ENCODE measurements around the gene PTGS1.
"Not testable (repeated sequence)": the region's sequence is repeated elsewhere in the genome, so short reads cannot be mapped to it uniquely, and the experiment has no call there.

The PTGS1 gene

DNA sequence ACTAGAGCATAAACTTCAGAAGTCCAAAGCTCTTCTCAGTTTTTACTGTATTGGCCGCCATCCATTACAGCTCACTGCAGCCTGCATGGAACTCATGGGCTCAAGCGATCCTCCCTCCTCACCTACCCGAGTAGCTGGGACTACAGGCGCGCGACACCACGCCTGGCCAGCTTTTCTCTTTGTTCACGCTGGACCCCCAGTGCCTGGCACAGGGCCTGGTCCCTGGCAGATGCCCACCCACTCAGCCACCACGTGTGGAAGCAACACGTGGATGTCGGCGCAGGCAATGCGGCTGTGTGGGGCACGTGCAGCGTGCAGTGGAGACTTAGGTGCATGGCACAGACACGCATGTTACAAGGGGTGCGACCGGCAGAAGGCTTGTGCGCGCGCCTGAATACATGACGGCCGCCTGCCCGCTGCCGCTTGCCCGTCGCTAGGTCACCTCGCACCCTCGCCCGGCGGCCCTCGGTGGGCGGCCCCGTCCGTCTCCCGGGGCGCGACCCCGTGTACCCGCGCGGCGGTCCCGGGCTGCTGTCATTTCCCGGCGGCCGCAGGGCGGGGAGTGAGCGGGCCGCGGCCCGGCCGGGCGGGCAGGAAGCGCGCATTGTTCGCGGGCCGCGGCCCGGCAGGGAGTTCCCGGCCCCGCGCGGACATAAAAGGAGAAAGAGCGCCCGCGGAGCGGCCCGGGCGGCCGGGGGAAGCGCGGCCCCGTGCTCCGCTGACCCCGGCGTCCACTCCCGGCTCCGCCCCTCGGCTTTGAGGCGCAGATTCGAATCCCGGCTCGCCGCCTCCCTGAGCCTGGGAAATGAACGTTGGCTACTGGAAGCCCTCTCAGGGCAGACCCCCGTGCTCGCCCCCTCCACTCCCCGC lies 24.1 kb upstream of the PTGS1 start:
- no peak for DNase-seq (ENCODE audit: low read depth in 1 of 2, low spot score in 1 of 2)

DNA sequence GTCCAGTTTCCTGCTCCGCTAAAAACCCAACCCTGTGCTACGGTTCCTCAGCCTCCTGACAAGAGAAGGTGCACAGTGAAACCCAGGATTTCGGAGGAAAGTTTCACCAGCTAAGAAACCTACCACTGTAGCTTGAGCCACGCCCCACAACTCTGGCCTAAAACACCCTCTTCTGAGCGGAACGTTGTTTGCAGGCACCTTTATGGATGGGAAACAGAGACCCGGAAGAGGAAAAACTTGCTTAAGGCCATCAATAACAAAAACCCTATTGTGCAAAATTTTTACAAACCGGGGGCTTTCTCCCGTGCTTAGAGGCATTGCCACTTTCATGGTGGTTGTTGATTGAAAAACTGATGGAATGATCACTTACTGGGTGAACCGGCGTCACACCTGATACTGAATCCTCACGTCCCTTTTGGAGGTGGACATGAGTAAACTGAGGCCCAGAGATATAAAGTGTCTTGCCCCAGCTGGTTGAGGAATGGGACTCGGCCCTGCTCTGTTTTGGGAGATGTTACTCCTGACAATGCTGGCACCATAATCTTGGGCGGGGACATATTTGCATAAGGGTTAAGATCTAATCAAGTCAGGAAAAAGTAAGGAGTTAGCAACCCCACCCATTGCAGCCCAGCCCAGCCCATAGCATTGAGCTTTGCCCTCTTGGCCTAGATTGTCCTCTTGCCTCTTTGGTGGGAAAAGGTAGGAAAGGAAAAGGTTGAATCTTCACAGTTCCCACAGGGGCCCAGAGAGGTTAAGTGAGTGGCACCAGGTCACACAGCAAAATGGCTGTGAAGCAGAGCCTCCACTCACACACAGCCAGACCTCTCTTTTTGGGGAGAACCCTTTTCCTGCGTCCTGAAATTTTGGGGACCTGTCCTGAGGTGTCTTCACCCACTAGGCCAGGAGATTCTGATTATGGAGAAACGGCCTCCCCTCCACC lies 23.2 kb upstream of the PTGS1 start:
- DNase-seq (ENCODE audit: low read depth in 1 of 2, low spot score in 1 of 2), result no peak

DNA sequence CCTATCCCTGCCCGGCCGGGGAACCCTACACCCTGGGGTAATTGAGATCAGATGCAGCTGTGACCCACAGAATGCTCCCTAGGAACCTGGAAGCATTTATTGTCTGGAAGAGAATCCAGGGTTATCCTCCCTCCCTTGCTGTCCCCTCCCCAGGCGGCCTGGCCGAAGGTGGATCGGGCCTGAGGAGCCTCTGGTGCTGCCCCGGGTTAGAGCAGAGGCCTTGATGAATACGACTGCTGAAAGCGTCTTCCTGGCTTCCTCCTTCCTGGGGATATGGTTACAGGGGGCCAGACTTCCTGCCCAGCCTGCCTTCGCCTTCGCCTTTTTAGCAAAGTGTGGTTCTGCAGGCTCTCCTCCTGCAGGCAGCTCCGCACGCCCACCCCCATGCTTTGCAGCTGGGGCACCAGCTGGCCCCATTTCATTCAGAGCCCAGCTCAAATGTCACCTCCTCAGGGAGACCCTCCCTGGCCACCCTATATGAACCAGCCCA lies 22.5 kb upstream of the PTGS1 start:
- DNase-seq (ENCODE audit: low read depth in 1 of 2, low spot score in 1 of 2), result no peak

DNA sequence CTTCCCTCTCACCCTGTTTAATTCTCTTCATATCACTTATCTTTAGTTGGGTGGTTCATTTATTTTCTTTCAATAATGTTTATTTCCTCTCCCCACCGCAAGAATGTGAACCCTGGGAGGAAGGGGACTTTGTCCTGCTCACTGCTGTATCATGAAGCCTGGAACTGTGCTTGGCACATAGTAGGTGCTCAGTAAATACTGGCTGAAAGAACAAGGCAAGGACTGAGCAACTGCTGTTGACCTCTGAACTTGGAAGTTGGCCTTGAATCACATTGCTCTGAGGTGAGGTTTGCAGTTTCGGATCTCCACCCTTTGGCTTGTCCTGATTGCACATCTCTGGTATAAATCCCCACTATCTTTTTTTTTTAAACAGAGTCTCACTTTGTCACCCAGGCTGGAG lies 22.0 kb upstream of the PTGS1 start:
- DNase-seq (ENCODE audit: low read depth in 1 of 2, low spot score in 1 of 2), result no peak

DNA sequence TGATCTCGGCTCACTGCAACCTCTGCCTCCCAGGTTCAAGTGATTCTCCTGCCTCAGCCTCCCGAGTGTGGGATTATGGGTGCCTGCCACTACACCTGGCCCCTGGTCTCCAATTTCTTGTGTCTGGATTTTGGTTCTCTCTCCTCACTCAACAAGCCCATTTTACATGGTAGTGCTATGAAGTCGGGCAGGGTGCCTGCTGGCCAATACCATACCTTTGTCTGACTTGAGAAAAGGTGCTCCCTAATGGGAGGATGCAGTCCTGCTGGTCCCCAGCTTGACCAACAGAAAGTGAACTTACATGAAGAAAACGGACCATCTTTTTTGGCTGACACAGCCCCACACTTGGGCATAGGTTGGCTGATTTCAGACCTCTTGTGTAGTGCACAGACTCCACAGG lies 21.6 kb upstream of the PTGS1 start:
- no peak for DNase-seq (ENCODE audit: low read depth in 1 of 2, low spot score in 1 of 2)

DNA sequence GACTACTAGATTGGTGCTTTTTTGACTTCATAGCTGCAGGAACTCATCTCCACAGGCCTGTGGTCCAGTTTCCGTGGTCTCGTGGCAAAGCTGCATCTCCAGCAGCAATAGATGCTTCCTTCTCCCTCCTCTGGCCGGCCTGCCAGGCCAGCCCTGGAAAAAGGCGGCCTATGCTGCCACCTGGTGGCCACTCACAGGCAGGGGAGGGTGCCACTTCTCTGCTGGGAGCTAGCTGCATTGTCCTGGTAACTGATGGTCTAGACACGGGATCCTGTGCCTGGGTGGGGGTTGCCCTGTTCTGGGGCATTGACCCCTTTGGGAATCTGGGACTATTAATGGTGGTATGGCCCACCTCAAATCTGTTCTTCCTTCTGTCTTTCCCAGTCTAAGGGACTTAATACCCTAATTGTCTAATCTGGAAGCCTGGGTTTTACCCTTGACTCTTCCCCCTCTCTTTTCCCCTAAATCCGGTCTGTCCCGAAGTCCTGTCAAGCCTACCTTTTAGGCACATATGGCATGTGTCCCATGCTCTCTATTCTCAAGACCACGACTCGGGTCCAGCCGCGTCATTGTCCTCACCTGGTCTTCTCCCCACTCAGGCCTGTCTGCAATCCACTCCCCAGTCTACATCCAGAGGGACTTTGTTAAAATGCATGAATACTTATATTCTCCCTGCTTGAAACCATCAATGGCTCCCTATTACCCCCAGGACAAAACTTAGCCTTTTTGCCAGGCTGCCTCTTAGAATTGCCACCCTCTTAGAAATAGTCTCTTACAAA lies 20.1 kb upstream of the PTGS1 start:
- peak; percentile 63 to 68 for DNase-seq (ENCODE audit: low read depth in 1 of 2, low spot score in 1 of 2)

DNA sequence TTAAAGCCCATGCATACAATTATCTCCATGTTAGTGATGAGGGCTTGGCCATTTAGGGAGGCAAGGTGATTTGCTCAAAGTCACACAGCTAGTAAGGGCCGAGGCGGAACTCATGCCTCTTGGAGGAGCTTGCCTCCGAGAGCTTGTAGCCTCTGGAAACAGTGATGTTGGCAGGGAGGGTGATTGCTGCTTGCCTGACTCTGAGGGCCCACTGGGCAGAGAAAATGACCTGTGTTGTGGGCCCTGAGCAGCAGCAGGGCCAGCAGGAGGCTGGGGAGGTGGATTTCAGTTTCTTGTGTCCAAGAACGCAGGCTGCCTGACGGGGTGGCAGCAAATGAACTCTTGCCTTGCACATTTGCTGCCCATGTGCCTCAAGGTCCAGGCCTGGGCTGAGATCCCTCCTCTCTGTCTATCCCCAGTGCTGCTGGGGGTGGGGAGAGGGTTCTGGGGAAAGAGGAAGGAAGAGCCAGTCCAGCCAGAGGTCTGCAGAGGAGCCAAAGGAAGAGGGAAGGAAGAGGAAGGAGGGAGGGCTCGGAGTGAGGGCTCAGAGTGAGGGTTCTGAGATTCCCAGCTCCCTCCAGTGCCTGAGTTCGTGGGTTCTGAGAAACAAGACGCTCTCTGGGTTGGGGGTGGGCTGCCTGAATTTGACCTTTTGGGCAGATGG lies 16.2 kb upstream of the PTGS1 start:
- no peak for DNase-seq (ENCODE audit: low read depth in 1 of 2, low spot score in 1 of 2)

DNA sequence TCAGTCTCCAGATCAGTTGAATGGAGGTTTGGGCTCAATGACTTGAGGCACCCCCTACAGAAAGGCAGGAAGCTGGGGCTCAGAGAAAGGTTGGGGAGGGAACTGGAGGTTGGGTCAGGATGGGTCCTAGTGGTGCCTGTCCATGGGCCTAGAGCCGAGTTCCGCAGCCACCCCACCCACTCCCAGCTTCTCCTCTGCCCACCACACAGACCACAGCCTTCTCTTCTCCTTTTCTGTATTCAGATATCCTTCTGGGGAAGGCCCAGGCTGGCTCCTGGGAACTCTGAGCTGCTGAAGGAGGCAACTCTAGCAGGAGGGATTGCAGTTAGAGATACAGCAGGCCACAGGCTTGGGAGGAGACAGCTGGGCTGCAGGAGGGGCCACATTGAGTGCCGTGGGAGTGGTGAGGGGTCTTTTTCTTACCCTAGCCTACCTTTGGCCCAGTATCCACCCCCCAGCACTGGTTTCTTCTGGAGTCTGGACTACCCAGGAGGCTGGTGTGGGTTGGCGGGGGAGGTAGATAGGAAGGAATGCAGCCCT lies 15.4 kb upstream of the PTGS1 start:
- no peak for DNase-seq (ENCODE audit: low read depth in 1 of 2, low spot score in 1 of 2)

DNA sequence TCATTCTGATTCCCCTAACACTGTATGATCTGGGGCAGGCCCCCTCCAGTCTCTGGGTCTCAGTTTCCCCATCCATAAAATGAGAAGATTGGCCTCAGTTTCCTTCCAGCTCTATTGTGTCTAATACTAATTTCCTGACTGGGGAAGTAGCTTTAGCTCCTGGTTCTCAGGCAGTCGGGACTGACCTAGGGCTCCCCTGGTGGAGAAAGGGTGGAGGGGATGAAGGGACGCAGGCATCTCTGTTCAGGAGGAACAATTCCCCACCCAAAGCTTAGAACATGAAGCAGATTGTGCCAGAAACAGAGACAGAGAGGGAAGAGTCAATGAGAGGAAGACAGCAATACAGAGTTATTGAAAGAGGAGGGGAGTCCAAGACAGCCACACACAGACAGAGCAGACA lies 14.2 kb upstream of the PTGS1 start:
- DNase-seq (ENCODE audit: low read depth in 1 of 2, low spot score in 1 of 2), result no peak

DNA sequence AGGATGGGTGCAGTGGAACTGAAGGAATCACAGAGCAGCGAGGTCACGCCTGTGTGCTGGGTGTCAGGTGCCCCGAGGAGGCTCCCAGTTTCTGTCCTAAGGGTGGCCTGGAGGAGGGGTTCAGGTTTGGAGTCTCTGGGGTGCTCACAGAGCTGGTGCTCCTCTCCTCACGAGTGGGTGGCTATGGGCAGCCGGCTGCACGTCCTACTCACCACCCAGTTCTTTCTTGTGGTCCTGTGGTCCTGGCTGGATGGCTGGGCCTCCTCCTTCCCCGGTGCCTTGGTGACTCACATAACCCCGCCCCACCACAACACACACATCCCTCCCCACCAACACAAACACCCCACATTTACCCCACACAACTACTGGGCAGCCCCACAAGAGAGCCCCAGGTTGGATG lies 9.9 kb upstream of the PTGS1 start:
- no peak for DNase-seq (ENCODE audit: low read depth in 1 of 2, low spot score in 1 of 2)

DNA sequence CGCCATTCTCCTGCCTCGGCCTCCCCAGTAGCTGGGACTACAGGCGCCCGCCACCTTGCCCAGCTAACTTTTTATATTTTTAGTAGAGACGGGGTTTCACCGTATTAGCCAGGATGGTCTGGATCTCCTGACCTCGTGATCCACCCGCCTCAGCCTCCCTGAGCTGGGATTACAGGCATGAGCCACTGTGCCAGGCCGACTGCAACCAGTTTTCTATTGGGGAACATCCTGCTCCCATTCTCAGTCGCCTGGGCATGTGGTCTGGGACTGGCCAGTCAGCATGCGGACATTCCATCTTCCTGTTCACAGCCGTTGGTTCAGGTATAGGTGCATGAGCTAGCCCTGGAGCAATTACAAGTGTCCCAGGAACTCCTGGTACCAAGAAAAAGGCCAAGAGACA lies 7.7 kb upstream of the PTGS1 start:
- DNase-seq (ENCODE audit: low read depth in 1 of 2, low spot score in 1 of 2), result not testable (repeated sequence)

DNA sequence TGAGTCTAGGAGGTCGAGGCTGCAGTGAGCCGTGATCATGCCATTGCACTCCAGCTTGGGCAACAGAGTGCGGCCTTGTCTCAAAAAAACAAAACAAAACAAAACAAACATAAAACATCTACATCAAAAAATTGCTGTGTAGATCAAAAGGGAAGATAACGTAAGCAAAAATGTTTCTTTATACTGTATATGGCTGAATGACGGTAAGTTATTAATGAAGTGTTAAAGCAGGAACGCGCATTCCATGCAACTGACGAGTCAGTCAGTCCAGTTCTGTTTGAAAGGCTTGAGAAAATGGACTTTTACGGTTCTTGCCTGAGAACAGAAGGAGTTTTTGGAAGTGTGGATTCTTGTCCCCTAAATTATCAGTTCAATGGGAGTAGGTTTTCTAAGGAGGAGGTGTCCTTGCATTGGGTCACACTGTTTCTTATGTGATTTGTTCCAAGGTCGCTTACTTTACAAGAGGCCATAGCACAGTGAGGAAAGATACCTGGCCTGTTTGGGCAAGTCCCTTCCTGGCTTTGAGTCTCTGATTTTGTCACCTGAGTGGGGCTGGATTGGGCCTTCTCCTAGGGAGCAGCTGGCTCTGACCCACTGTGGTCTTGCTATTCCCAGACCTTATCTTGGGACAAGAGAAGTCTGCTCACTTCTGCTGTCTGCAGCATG lies 6.6 kb upstream of the PTGS1 start:
- no peak for DNase-seq (ENCODE audit: low read depth in 1 of 2, low spot score in 1 of 2)

DNA sequence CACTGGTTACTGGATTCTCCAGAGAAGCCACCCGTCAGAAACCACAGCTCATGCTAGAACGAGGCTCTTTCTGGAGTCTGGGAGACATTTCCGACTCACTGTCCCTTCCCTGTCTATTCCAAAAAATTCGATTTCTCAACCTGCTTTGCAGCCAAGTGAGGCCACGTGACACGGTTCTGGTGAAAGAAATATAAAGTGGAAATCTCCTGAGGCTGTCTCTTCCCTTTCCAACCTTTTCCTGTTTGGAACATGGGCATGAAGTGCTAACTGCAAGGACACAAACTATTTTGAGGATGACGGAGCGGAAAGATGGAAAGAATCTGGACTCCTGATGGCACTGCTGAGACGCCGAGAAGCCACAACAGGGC lies 6.1 kb upstream of the PTGS1 start:
- DNase-seq (ENCODE audit: low read depth in 1 of 2, low spot score in 1 of 2), result no peak

DNA sequence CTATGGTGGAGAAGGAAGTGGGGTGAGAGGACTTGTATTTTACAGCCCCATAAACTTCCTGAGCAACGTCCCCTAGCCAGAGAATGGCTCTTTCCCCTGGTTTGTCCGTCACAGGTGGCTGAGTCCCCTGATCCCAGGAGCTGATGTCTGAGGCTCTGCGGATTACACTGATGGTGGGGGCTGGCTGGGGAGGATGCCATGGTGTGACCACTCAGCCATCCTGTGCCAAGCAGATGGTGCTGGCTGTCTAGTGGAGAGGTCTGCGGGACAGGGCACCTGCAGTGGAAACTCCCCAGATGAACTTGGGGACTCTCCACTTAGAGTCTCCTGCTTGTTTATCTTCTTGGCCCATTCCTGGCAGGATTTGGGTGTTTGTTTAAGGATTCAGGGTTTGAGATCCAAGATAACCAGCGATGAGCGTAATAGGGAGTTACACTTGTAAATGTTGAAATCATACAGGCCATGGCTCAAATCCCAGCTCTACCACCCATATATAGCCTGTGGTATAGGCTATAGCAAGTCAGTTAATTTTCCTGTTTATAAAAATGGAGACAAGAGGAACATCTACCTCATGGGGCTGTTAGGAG lies 4.7 kb upstream of the PTGS1 start:
- no peak for DNase-seq (ENCODE audit: low read depth in 1 of 2, low spot score in 1 of 2)

DNA sequence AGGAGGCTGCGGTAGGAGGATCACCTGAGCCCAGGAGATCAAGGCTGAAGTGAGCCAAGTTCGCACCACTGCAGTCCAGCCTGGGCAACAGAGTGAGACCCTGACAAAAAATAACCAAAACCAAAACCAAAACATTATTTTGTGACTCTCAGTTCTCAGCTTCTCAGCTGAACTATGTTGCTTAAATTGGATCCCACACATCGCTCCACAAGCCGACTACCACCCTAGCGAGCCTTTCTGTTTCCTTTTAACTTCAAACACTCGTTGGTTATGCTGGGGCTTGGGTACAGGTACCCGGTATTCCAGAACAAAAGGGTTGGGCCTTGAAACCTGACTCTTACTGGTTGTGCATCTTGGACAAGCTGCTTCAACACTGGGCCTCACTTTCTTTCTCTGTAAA lies 3.8 kb upstream of the PTGS1 start:
- DNase-seq (ENCODE audit: low read depth in 1 of 2, low spot score in 1 of 2), result no peak

DNA sequence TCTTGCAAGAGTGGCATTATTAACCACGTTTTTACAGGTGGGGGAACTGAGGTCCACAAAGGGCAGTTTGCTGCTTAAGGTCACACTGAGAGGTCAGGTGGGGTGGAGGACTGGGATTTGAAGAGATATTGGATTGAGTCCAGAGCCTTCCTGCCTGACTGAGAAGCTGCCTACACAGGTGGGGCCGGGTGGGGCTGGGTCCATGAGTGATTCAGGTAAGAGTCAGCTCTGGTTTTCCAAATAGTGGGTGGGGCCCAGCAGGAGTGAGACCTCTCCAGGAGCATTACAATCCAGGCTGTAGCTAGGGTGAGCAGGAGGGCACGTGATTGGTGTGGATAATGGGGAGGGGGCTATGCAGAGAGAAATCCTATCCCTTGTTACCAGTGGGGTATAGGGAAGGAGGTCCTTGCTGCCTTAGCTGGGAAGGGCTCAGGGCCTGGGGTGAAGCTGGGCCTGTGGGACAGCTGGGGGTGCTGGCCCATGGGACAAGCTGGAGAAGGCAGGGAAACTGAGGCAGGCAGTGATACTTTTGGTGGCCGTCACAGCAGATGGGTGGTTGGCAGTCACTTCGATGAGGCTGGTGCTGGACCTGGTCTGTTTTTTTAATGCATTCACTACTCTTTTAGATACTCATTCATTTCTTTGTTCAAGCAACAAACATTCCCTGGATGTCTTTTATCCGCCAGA lies 2.9 kb upstream of the PTGS1 start:
- DNase-seq (ENCODE audit: low read depth in 1 of 2, low spot score in 1 of 2), result no peak

DNA sequence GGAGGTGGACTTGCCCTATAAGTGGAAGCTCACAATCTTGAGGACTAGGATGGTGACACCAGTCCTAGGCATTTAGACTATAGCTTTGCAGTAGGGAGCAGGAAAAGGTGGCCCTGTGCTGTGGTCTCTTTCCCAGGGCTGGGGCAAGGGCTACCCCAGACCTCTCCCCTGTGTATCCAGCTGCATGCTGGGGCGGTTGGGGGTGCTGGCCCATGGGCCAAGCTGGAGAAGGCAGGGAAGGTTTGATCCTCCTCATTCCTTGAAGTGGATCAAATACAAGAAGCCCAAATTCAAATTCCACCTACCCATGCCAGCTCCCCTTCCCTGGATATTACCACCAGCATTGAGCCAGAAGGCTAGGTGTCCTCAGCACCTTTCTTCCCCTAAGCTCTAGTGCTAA lies 2.2 kb upstream of the PTGS1 start:
- no peak for DNase-seq (ENCODE audit: low read depth in 1 of 2, low spot score in 1 of 2)

DNA sequence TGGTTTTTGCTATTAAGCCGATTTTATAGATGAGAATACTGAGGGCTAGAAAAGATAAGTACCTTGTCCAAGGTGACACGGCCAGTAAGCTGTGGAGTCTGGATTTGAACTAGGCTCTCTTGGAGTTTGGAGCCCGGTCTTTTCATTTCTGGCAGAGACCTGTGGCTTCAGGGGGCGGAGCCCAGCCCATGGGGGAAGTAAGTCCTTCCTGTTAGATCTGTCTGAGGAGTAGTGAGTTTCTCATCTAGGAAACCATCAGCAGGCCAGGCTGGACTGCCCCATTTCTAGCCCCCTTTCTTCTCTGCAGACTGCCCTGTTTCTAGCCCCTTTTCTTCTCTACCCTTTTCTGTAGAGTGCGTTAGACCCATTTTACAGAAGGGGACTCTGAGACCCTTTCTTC lies 521 bp upstream of the PTGS1 start:
- DNase-seq (ENCODE audit: low read depth in 1 of 2, low spot score in 1 of 2), result no peak

DNA sequence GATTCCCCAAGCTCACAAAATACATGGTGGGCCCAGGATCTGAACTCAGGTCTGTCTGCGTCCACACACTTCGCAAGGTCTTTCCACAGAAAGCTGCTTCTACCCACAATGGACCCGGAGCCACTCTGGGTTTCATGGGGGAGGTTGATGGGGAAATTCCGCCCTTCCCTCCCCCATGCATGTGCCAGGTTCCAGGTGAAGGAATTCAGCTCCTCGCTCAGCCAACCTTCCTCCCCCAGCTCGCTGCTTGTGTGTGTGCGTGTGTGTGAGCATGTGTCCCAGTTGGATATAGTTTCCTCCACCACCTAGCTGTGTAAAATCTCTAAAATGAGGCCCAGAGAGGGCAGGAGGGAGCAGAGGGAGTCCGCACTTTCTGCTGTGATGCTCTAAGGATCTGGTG lies 1.0 kb downstream of the PTGS1 start:
- no peak for DNase-seq (ENCODE audit: low read depth in 1 of 2, low spot score in 1 of 2)

All from activated CD4-positive, alpha-beta T cell treated with anti-CD3 and anti-CD28 coated beads, Interleukin-2, amount 50 U/mL, for 24 hours (primary cell).